Stimulated activated CD4-positive, alpha-beta T cell treated with anti-CD3 and anti-CD28 coated beads, Interleukin-1b, Interleukin-23, amount 100 ng/mL, for 4 hours (primary cell): ENCODE data around the gene RBBP8NL.

Source experiments
- DNase-seq, 2 donors: peaks; one replicate each; pipeline ENCODE4 v3.0.0-alpha.2; 2020; ENCODE audit warnings: low read depth in 2 of 2

RBBP8NL gene

DNA sequence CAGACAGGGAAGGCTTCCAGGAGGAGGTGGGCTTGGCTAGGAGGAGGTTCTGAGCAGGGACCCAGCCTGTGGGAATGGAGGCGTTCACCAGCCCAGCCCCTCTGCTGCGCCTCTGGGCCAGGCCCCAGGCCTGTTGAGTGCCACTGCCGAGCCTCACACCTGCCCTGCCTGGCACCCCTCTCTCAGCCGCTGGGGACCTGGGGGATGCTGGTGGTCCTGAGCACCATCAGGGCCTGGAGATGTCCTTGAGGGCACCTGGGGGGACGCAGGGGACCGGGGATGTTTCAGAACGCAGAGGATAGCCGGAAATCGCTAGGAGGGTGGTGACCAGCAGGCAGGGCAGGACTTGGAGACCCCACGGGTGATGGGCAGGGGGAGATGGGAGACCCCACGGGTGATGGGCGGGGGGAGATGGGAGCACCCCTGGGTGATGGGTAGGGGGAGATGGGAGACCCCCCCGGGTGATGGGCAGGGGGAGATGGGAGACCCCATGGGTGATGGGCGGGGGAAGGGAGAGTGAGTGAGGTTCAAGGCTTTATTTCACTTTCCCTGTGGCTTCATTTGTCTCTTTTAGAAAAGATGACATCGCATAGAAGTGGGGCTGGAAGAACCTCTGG, 35.7 kb upstream of the RBBP8NL start:
- DNase-seq, result no peak

DNA sequence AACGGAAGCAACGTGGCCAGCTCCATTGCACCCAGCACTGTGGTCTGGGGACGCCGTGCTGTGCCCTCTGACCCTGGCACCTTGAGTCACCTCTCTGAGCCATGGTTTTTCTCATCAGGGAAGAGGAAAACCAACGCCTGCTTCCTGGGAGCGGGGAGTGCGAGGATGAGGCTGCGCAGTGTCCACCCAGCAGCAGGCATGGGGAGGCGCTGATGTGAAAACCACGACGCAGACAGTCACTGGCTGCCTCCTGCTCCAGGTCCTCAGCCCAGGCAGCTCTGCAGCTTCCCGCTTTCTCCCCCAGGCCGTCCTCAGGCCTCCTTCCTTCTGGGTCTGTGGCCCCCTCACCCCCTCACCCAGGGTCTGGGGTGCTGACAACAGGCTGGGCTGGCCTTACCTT, 34.5 kb upstream of the RBBP8NL start:
- DNase-seq, result no peak

DNA sequence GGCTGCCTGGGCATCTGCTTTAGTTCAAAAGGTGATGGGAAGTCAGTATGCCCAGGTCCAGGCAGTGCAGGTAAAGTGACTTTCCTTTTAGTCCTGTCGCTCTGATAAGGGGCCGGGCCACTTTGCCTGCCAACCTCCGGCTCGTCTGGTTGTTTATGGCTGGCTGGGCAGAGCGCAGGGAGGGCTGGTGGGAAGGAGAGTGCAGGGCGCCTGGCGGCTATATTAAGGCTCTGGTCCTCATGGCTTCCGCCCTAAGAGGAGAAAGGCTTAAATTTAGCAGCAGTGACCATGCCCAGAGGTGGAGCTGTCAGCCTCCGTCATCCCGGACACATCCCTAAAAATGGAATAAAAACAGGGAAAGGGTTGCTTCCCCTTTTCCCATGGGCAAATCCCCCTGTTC, 33.8 kb upstream of the RBBP8NL start:
- no peak for DNase-seq

DNA sequence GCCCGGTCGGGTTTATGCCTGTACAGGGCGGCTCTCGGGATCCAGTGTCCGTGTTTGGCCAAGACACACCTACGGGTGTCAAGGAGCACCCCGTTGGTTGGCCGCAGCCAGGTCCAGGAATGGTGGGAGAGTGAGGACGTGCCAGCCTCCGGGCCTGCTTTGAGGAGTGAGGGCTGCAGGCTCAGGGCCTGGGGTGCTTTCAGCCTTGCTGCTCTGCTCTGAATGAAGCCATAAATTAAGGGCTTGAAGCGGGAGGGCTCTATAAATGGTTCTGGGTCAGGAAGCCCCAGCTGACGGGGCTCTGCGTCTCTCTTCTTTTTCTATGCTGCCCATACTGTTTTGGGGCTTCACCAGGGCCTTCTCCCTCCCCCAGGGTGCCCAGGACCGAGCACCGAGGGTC, 33.3 kb upstream of the RBBP8NL start:
- DNase-seq, result no peak

DNA sequence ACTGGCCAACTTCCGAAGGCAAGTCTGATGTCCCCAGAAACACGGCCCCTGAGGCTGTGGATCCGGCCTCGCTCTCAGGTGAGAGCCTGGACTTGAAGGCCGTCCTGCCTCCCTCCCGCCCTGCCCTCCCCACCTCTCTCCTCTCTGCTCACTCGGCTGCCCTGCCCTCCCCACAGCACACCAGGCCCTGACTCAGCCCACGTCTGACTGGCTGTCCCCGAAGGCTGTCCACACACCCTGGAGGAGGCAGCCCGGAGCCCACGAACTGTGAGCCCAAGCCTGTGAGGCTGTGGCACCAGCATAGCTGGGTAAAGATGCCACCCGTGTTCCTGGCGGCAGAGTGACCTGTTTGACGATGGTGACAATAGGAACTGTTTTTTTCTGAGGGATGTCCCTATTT, 32.1 kb upstream of the RBBP8NL start:
- no peak for DNase-seq

DNA sequence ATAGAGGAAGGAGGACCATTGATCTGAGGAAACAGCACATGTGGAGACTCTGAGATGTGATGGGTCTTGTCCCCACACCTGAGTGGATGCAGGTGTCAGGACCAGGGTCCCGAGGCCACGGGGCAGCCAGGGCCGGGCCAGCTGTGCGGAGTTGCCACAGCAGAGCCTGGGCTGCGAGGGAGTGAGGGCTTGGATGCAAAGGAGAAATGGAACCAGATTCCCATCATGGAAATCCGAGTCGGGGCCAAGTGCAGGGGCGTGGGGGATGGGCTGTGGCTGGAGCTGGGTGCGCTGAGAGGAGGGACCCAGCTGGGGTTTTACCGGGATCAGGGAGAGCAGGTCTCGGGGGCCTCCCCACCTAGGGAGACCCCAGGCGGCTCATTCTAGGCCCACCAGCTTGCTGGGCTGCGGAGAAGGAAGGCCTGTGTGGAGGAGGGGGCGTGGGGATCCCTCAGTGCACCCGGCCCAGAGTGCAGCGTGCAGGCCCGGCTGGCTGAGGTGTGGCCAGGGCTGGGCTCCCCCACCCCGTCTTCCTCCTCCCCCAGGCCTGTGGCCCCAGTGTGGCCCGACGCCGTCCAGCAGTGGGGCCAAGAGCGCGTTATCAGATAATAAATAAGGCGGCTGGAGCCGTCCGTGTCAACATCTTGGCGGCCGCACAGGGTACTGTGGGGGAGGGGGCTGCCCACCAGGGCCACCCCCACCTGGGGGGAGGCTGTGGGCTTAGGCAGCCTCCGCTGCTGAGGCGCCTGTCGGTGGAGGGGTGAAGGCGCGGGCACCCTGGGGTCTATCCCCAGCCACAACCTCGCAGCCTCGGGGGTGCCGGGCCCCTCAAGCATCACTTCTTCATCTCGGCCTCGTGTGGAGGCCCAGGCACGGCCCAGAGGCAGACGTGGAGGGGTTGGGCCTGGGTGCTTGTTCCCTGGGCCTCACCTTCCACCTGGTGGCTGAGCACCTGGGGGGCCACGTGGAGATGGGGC, 31.2 kb upstream of the RBBP8NL start:
- DNase-seq, result no peak

DNA sequence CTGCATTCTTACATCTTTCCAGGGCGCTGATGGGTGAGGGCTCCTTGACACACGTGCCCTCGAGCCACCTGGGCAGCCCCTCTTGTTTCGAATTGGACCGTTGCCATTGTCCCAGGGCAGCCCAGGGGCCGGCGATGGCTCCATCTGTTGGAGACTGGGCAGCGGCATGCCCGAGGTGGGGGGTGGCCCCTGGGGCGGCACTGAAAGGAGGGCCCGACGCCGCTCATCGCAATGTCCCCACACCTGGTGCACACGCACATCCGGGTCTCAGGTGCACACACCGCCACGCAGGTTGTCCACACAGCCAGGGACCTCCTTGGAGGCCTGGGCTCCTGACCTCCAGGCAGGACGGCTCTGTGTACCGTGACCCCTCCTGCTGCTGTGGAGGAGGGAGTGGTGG, 30.5 kb upstream of the RBBP8NL start:
- no peak for DNase-seq

DNA sequence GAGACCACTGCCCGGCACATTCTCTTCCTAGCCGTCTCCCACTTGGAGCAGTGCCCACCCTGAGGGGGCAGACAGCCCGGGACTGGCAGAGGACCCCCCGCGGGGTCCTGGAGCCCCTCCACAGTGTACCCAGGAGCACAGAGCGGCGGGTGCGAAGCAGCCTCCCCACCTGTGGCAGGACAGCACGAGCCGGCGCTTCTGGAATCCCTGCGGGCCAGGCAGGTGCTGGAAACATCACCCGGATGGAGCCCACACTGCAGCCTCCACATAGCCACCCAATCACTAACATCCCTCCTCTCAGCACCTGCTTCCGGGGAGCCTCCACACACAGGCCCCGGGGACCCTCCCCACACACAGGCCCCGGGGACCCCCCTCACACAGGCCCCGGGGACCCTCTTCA, 29.8 kb upstream of the RBBP8NL start:
- DNase-seq, result no peak

DNA sequence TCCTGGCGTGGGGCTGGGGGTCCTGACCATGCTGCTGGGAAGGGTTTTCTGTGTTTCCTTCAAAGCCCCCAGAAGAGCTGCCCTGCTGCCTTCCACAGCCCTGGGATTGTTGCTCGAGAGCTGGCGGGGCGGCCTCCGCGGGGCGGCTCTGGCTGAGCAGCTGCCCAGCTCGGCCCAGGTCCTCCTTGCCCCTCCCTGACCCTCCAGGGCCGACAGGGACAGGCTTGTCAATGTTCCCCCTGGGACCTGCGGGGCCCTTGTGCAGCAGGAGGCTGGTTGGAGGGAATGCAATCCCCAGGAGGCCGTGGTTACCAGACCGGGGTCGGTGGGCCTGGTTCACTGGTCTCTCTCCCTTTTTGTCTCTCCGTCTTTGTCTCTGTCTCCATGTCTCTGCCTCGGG, 28.6 kb upstream of the RBBP8NL start:
- DNase-seq, result no peak

DNA sequence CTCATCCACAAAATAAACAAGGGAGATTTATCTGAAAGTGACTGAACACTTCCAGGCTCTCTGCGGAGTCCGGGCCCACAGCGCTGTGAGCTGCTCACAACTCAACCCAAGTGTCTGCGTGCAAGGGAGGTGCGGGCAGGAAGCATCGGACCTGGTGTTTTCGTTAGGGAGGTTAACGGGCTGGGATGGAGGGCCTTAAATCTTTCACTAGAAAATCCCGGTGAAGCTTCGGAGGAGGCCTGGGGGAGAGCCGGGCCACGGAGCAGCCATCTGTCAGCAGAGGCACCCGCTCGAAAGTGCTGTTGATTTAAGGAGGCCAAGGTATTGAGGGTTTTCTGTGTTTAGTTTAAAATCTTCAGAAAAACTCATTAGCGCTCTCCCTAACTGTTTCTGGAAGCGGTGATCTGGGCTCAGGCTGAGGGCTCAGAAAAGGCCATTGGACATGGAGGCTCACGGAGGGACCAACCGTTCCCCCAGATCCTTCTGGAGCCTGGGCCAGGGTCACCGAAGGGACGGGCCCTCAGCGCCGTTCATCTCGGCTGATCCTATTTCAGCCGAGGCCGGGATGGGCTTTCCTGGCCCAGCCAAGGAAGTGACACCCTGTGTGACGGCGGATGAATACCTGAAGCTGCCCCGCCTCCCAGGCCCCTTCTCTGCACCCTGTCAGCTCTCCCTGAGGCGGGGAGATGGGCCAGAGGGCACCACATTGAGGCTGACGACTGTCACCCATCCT, 27.7 kb upstream of the RBBP8NL start:
- no peak for DNase-seq

DNA sequence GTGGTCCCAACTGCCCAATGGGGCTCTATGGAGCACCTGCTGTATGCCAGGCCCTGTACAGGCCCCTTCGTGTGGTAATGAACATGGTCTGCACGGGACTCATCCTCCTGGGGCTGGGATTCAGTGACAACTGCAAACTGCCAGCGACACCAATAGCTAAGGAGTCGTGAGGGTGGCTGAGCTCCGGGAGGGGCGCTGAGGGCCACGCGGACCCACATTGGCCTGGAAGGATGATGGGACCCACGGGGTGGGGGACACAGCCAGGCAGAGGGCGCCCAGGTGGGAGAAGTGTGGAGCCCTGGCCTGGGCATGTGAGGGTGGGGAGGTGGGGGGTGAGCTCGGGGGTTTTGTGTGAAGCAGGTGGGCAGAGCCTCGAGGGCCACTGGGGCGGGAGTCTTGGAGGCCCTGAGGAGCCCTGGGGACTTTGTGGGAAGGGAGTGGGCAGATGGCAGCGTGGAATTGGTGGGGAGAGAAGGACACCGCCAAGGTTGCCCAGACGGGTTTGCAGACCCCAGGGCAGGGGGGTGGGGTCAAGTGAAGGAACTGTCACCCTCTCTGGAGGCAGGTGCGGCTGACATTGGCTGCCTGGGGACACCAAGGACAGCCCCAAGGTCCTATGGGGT, 26.0 kb upstream of the RBBP8NL start:
- no peak for DNase-seq

DNA sequence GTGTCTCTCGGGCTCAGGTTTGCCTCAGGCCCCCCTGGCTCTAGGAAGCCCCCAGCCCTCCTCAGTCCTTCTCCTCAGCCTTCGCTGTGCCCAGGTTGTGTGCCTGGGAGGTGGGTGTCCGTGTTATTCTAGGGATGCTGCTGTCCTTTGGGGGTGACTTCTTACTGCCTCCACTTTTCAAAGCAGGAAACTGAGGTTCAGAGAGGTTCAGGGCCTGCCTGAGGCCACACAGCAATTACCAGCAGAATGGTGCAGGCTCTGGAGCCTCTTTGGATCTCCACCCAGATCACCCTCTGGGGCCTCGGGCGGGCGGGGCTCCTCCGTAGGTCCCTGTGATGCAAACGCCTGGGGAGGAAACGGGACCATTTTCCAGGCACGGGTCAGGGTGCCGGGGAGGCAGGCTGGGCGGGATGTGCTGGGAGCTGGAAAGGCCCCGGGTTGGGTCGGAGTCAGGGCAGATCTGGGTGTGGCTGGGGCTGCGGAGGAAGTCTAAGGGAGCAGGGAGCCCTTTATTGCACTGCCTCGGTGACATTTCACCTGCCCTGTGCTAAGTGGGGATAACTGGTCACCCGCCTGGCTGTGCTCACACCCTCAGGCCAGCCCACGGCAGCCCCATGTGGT, 25.2 kb upstream of the RBBP8NL start:
- DNase-seq, result no peak

DNA sequence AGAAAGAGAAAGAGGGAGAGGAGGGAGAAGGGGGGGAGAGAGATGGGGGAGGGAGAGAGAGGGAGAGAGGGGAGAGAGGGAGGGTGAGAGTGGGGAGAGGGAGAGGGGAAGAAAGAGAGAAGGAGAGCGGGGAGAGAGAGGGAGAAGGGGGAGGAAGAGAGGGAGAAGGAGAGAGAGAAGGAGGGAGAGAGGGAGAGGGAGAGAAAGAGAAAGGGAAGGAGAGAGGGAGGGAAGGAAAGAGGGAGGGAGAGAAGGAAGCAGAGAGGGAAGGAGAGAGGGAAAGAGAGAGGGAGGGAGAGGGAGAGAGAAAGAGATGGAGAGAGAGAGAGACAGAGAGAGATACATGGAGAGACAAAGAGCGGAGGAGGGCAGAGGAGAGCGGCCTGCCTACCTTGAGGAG, 24.6 kb upstream of the RBBP8NL start:
- DNase-seq, result no peak

DNA sequence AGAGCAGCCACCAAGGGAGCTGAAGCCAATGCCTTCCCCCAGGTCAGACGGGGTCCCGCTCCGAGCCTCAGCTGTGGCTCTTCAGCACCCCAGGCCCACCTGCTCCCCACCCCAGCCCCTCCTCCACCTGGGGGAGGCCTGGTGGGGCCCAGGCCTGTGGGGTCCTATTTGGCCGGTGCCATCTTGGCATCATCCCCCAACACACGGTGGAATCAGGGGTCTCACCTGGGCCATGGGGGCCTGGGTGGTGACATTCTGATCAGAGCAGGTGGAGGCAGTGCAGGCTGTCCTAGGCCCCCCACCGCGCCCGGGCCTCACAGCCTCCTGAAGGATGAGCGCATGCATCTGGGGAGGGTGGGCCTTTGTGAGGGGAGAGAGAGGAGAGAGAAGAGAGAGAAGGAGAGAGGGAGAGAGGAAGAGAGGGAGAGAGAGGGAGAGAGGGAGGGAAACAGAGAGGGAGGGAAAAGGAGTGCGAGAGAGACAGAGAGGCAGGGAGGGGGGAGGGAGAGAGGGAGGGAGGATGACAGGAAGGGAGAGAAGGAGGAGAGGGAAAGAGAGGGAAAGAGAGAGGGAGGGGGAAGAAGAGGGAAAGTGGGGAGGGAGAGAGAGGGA, 23.9 kb upstream of the RBBP8NL start:
- no peak for DNase-seq

DNA sequence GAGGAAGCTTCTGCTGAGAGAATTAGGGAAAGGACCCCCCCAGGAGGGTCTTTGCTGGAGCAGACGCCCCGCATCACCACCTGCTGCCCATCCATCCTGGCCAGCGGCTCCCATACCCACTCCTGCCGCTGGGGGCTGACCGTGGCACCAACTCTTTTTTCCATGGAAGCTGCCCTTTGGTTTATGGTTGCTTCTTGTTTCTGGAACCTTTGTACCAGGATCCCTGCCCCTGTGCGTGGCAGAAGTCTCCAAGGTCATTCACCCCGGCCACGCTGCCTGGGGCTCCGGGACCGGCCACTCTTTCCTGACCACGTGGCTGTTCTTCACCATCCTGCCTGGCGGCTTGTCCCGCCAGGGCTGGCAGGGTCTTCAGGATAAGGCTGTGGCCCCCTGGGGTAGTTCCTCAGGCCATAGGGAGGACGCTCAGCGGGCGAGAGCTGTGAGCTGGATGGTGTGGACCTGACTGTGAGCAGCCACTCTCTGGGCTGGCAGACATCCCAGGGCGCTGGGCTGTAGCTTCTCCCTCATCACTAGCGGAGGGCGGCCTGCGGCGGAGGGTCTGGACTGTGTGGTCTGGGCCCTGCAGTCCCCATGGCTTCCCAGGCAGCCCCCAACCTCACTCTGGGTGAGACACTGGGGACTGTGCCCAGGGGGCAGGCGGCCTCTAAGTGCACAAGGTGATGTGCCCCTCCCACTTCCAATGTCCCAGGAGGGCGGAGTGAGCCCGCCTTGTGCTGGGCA, 22.8 kb upstream of the RBBP8NL start:
- no peak for DNase-seq

DNA sequence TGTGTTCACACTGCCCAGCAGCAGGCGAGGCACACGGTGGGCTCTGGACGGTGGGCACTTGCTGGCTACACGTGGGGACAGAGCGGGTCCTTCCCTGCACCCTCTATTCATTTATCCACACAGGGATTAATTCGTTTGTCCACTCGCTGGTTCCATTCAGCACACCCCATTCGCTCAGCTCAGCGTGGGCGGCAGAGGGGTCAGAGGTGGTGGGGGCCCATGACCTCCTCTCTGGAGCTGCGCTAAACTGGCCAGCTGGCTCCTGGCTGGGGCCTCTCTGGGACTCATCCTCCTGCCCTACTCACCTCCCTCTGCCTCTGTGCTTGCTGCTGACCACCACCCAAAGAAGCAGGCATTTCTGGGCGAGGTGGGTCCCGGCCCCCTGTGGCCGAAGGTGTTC, 21.4 kb upstream of the RBBP8NL start:
- DNase-seq, result no peak

DNA sequence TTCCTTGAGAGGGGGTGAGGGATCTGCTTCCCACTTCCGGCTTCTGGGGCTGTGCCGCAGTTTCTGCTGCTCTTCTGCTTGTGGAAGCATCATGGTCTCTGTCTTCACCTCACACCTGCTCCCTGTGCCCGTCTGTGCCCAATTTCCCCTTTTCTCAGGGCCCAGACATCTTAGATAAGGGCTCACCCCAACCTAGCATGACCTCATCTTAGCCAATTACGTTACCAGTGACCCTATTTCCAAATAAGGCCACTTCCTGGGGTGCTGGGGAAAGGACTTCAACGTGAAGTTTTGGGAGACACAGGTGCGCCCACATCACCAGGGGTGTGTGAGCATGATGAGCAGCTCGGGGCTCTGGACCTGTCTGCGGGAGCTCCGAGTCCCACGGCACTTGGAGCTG, 20.7 kb upstream of the RBBP8NL start:
- no peak for DNase-seq

DNA sequence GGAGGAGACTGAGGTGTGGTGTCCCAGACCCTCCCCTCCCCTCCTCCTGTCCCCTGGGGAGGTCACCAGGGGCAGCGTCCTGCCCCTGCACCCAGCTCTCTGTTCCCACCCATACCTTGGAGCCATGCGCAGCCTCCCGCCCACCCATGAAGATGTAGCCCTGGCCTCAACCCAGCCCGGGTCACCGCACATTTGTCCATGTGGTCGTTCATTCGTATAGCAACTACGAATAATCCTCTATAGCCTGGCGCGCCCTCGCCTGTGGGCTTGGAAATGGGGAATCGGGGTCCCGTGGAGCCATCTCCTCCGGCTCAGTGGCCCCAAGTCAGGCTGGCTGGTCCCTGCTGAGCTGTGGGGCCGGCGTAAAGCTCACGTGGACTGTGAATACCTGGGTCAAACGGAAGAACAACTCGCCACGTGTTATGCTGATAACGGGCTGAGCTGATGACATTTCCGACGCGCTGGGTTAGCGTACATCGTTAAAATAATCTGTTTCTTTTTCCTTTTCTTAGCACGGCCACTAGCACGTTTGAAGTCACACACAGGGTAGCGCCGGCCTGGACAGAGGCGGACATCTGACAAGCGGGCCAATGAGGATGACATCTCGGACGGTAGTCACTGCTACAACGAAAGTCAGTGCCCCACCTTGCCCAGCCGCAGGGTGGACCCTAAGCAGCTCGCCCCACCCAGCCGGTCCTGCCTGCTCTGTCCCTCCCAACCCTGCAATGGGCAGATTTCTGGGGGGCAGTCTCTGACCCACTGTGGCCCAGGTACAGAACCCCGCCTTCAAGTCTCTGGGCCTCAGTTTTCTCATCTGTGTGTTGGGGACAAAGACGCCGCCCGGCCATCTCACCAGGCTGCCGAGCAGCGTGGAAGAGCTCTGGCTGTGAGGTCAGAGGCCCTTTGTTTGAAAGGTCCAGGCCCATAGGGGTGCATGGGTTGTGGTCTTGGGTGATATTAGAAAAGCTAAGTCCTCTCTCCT, 19.8 kb upstream of the RBBP8NL start:
- no peak for DNase-seq

DNA sequence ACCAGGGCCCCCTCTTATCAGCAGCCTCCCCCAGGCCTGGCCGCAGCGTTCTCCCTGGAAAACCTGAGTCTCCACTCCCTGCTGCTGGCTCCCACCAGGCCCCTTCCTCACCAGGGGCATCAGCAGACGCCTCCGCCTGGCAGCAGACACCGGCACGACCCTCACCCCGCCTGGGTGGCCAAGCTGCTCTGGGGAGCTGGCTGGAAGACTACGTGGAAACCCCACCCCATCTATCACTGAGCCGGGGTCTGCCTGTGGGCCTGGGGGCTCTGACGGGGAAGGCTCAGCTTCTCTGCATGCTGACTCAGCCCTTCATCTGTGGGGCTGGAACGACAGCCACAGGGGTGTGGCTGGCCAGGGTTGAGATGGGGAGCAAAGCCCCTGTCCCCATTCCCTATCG, 19.1 kb upstream of the RBBP8NL start:
- DNase-seq, result no peak
